Smooth muscle cell (in vitro differentiated cells): Measurements from ENCODE around the gene HEXD. TPM values are rescaled to one million over a fixed set of nuclear protein-coding genes. Genes with fewer than 3 reads are reported as not detected.

Experiments used
- DNase-seq: peaks from one replicate; lab custom pipeline; 2025; ENCODE audit not compliant: unreplicated experiment; lab: John Stamatoyannopoulos, UW
- H2AFZ ChIP-seq: fragments of 200-600 bp; sonication (generic); 2 replicates; pipeline ENCODE4 v1.6.0; 2016; ENCODE audit warnings: antibody characterized with exemption, low read depth, mild to moderate bottlenecking
- H3F3A ChIP-seq: fragments of 200-600 bp; sonication (generic); 2 replicates; pipeline ENCODE4 v1.6.0; 2017; ENCODE audit warnings: antibody characterized with exemption, low read depth
- H3K27ac ChIP-seq: fragments of 200-600 bp; sonication (generic); 2 replicates; pipeline ENCODE4 v1.5.1; 2016; ENCODE audit warnings: low read depth, mild to moderate bottlenecking
- H3K27me3 ChIP-seq: fragments of 200-600 bp; sonication (generic); 2 replicates; pipeline ENCODE4 v1.6.1; 2016; ENCODE audit warnings: low read depth, mild to moderate bottlenecking
- H3K36me3 ChIP-seq: fragments of 200-600 bp; sonication (generic); 2 replicates; pipeline ENCODE4 v1.5.1; 2016; ENCODE audit warnings: low read depth
- H3K4me1 ChIP-seq: fragments of 200-600 bp; sonication (generic); 2 replicates; pipeline ENCODE4 v1.5.1; 2016; ENCODE audit warnings: low read depth
- H3K4me2 ChIP-seq: fragments of 200-600 bp; sonication (generic); 2 replicates; pipeline ENCODE4 v1.6.0; 2016; ENCODE audit warnings: mild to moderate bottlenecking
- H3K4me3 ChIP-seq: fragments of 200-600 bp; sonication (generic); 2 replicates; pipeline ENCODE4 v1.5.1; 2016; ENCODE audit warnings: mild to moderate bottlenecking
- H3K79me2 ChIP-seq: fragments of 200-600 bp; sonication (generic); 2 replicates; pipeline ENCODE4 v1.6.0; 2016; ENCODE audit warnings: low read depth, mild to moderate bottlenecking
- H3K9ac ChIP-seq: fragments of 200-600 bp; sonication (generic); 2 replicates; pipeline ENCODE4 v1.6.0; 2016; ENCODE audit warnings: low read depth
- H3K9me3 ChIP-seq: fragments of 200-600 bp; sonication (generic); replicated peaks from 2 replicates; pipeline ENCODE4 v1.5.1; 2016; ENCODE audit warnings: low read depth
- H4K20me1 ChIP-seq: fragments of 200-600 bp; sonication (generic); 2 replicates; pipeline ENCODE4 v1.6.0; 2016; ENCODE audit warnings: low read depth
- CTCF ChIP-seq: fragments of 200-600 bp; sonication (generic); IDR thresholded peaks from 2 replicates; pipeline ENCODE4 v1.5.1; 2017; ENCODE audit warnings: borderline replicate concordance, mild to moderate bottlenecking, antibody characterized with exemption; ENCODE audit not compliant: insufficient read depth, poor library complexity, severe bottlenecking
- WGBS: methylation state at CpG from one replicate; pipeline ENCODE4 v1.1.7; 2016; ENCODE audit warnings: low lambda C conversion rate; 5-methylcytosine and 5-hydroxymethylcytosine counted together
- polyA plus RNA-seq: library from polyadenylated mRNA; unstranded; fragments of >200 nt; fragmentation: Nextera tagmentation; extraction: Ambion mirVana; gene quantifications from 2 replicates; pipeline ENCODE4 v1.2.1, GENCODE V29; 2016
- total RNA-seq: library from RNA; depleted of rRNA; stranded (reverse); fragments of >200 nt; gene quantifications from 2 replicates; pipeline ENCODE4 v1.2.3, GENCODE V29; 2014

The HEXD gene
- total and polyA plus RNA-seq, 2 experiments from 2014 or later, result 1.5 to 9.2 TPM

- H3K4me1 ChIP-seq, result no peaks in the 10 kb centered on the region
- H3F3A ChIP-seq, result no peaks in the 10 kb centered on the region
- H2AFZ ChIP-seq, result no peak overlapping the region
- H3K4me2 ChIP-seq, result no peak overlapping the region
- H4K20me1 ChIP-seq, result no peaks in the 10 kb centered on the region
- no peak overlapping the region for H3K9ac ChIP-seq
- no peak for TF ChIP-seq CTCF
- DNase-seq, result no peak
- no peaks in the 10 kb centered on the region for H3K27me3 ChIP-seq
- no peak overlapping the region for H3K27ac ChIP-seq
- no peaks in the 10 kb centered on the region for H3K36me3 ChIP-seq
- no peaks in the 10 kb centered on the region for H3K9me3 ChIP-seq
- H3K4me3 ChIP-seq, result no peak overlapping the region
- H3K79me2 ChIP-seq, result no peaks in the 10 kb centered on the region
- 98% methylated on average over 51 of the region's 67 CpGs for WGBS
These were observed 14.2 kb upstream of the HEXD start for GRCh38 chr17:82403662-82404660.

- Histone ChIP-seq H3K4me3 (no peak overlapping the region), H3K27me3 (no peaks in the 10 kb centered on the region), H3K9me3 (no peaks in the 10 kb centered on the region), H3K79me2 (no peaks in the 10 kb centered on the region), H3K4me1 (no peaks in the 10 kb centered on the region), H2AFZ (no peak overlapping the region), H3K27ac (no peak overlapping the region), H3F3A (no peaks in the 10 kb centered on the region), H4K20me1 (peaks cover under 1% of the 10 kb centered on the region), H3K36me3 (no peaks in the 10 kb centered on the region), H3K9ac (no peak overlapping the region), H3K4me2 (no peak overlapping the region)
- WGBS, result 92% methylated on average over 14 of the region's 14 CpGs
- DNase-seq, result no peak
- TF ChIP-seq CTCF, result no peak
These were observed 13.1 kb upstream of the HEXD start for GRCh38 chr17:82405051-82405450.

GRCh38 chr17:82406131-82406671 is 11.9 kb upstream of the HEXD start:
- H3K4me3 ChIP-seq, result no peak overlapping the region
- TF ChIP-seq CTCF, result no peak
- H3K27ac ChIP-seq, result no peak overlapping the region
- H3K4me2 ChIP-seq, result no peak overlapping the region
- H4K20me1 ChIP-seq, result peaks cover 5% of the 10 kb centered on the region
- H3K36me3 ChIP-seq, result no peaks in the 10 kb centered on the region
- no peak overlapping the region for H2AFZ ChIP-seq
- H3K9me3 ChIP-seq, result no peaks in the 10 kb centered on the region
- H3K9ac ChIP-seq, result no peak overlapping the region
- no peaks in the 10 kb centered on the region for H3K79me2 ChIP-seq
- 97% methylated on average over 14 of the region's 14 CpGs for WGBS
- H3K4me1 ChIP-seq, result no peaks in the 10 kb centered on the region
- H3F3A ChIP-seq, result no peaks in the 10 kb centered on the region
- no peaks in the 10 kb centered on the region for H3K27me3 ChIP-seq
- DNase-seq, result no peak

GRCh38 chr17:82407255-82407654 is 10.9 kb upstream of the HEXD start:
- H3K79me2 ChIP-seq, result no peaks in the 10 kb centered on the region
- H3K4me3 ChIP-seq, result no peak overlapping the region
- H3K4me2 ChIP-seq, result no peak overlapping the region
- no peaks in the 10 kb centered on the region for H3K9me3 ChIP-seq
- H3K36me3 ChIP-seq, result no peaks in the 10 kb centered on the region
- no peak overlapping the region for H3K27ac ChIP-seq
- H3F3A ChIP-seq, result no peaks in the 10 kb centered on the region
- no peaks in the 10 kb centered on the region for H3K27me3 ChIP-seq
- H3K4me1 ChIP-seq, result no peaks in the 10 kb centered on the region
- 92% methylated on average over 13 of the region's 13 CpGs for WGBS
- H2AFZ ChIP-seq, result no peak overlapping the region
- no peak for DNase-seq
- peaks cover 5% of the 10 kb centered on the region for H4K20me1 ChIP-seq
- TF ChIP-seq CTCF, result no peak
- no peak overlapping the region for H3K9ac ChIP-seq
